Cardiac septum (tissue), 1 donor: Measurements from ENCODE around the gene WDR54. TPM values are rescaled to one million over a fixed set of nuclear protein-coding genes. Genes with fewer than 3 reads are reported as not detected.
"Not testable (repeated sequence)": the region's sequence is repeated elsewhere in the genome, so short reads cannot be mapped to it uniquely, and the experiment has no call there.

ENCODE experiments used
- DNase-seq: peaks from one replicate; pipeline ENCODE4 v3.0.0-alpha.2; 2020; ENCODE audit warnings: low spot score
- intact Hi-C: fragments of 100-400 bp; cut with DNase I; formaldehyde crosslinking; loops from one replicate; pipeline ENCODE4 v1.14.0; 2022
- total RNA-seq: library from RNA; stranded (reverse); fragmentation: NEBNext Ultra II Directional; extraction: Animal tissue kit (Norgen Biotek cat#: 25700); gene quantifications from one replicate; pipeline ENCODE4 v1.2.1, GENCODE V29; 2021
- donor health status: DM: no; HTN: no; CAD: no.

Gene WDR54
- total RNA-seq, 1 donor from 2014 or later, result 2.6 TPM

- intact Hi-C loops, result no loop called here
- peak; percentile 55 for DNase-seq
Measured at GRCh38 chr2:74424995-74425406, 3.5 kb downstream of the WDR54 start.

DNA sequence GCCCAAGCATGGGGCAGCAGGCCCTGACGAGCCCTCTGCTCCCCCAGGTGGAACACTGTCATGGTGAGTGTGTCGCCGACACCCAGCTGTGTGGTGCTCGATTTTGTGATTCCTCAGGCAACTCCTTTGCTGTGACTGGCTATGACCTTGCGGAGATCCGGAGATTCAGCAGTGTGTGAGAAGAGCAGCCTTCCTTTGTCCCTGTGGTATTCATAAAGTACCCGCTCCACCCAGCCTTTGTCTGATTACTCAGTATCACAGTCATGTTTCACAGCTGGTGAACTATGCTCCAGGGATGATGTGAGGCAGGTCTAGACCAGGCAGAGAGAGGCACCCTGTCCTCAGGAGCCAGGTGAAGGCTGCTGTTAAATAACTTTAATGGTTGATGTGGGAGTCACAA, 4.0 kb downstream of the WDR54 start:
- intact Hi-C loops, result no loop called here
- DNase-seq, result peak; percentile 38

- DNase-seq, result no peak
- intact Hi-C loops, result no loop called here
Measured at GRCh38 chr2:74426181-74426758, 4.7 kb downstream of the WDR54 start.

DNA sequence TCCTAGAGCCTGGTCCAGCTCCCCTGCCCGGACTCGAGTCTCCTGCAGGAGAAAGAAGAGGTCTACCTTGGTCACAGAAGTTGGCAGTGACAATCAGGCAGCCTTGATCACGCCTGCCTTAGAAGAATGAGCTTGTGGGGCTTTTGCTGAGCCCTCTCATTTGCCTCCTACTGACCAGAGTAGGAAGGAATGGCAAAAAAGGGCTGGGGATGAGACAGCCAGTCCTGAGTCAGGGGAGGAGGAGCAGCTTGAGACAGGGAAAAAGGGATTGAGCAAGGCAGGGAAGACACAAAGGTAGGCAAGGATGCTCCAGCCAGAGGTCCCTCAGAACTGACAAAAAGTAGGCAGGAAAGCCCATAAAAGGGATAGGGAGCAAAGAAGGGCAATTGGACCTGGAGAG, 6.0 kb downstream of the WDR54 start:
- intact Hi-C loops, result no loop called here

GRCh38 chr2:74428675-74429074, 7.1 kb downstream of the WDR54 start:
- intact Hi-C loops, result no loop called here

More for the DNA sequence above, 6.0 kb downstream of the WDR54 start:
- no peak for DNase-seq

GRCh38 chr2:74429487-74430451, 8.2 kb downstream of the WDR54 start:
- intact Hi-C loops, result no loop called here
- DNase-seq, result no peak

More at GRCh38 chr2:74428675-74429074, 7.1 kb downstream of the WDR54 start:
- no peak for DNase-seq

- intact Hi-C loops, result no loop called here
Measured at GRCh38 chr2:74430502-74430901, 9.0 kb downstream of the WDR54 start.

GRCh38 chr2:74436111-74436805, 14.7 kb downstream of the WDR54 start:
- intact Hi-C loops, result no loop called here
- no peak for DNase-seq

More at GRCh38 chr2:74430502-74430901, 9.0 kb downstream of the WDR54 start:
- no peak for DNase-seq

- intact Hi-C loops, result no loop called here
Measured at GRCh38 chr2:74436848-74437695, 15.5 kb downstream of the WDR54 start.

GRCh38 chr2:74438248-74438647, 16.7 kb downstream of the WDR54 start:
- no peak for DNase-seq
- intact Hi-C loops, result no loop called here

More at GRCh38 chr2:74436848-74437695, 15.5 kb downstream of the WDR54 start:
- no peak for DNase-seq

DNA sequence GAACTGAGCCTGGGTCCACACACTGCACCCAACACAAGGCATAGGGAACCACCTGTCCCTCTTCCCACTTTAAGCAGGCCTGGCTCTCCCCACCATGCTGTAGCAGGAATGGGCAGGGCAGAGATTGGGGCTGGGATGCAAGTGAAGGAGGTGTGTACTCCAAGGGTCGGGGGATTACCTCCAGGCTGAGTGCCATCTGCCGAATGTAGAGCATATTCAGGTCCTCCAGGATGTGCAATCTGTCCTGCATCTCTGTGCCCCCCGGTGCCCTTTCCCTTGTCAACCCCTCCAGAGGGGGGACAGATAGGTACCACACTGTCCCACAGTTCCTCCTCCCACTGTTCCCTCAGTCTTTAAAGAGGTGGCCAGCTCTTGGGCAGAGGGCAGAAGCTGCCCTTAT, 17.8 kb downstream of the WDR54 start:
- intact Hi-C loops, result no loop called here
- DNase-seq, result no peak

DNA sequence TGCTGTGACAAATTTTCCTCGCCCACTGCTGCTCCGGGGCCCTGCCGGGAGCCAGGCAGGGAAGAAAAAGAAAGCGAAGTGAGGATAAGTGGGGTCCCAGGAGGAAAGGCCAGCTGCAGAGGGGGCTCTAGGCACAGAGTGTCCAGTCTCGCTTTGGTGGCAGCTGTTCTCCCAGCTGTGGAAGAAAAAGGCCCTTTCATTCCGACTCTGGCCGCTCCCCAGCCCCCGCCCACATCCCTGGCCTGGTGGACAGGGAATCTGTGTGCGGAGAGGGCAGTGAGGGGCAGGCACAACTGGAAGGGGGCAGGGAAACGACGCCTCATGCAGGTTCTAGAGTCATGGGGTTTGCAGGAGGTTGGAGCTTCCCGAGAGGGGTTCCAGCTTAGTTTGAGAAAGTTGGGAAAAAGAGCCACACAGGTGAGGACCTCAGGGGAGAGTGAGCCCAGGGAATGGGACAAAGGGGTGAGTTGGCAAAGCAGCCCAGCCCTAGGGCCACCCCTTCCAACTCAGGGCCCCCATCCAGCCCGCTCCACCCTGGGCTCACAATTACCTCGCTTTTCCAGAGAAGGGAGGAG, 18.4 kb downstream of the WDR54 start:
- DNase-seq, result peak; percentile 84
- intact Hi-C loops, result no loop called here

GRCh38 chr2:74440378-74441169, 19.0 kb downstream of the WDR54 start:
- DNase-seq, result peak; percentile 94
- intact Hi-C loops, result no loop called here

DNA sequence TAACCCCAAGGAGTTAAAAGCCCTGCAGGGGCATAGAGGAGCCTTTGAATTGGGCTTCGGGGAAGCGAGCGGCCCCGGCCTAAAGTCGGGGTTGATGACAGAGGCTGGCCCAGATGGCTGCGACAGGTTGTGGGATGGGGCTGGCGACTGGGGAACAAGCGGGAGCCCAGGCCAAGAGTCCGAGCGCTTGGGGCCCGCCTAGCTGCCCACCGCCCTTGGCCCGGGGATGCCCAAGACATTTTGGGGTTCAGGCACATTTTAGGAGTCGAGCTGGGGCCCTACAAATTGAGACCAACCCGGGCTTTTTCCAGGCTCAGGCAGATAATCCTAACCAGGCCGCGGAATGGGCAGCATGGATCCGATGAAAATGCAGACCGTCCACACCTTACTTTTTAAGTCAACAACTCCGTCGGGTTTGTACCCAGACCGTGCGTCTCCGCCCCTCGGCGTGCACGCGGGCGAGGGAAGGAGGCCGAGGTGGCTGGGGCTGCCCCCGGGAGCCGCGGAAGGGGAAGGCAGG, 19.7 kb downstream of the WDR54 start:
- intact Hi-C loops, result no loop called here
- DNase-seq, result no peak

DNA sequence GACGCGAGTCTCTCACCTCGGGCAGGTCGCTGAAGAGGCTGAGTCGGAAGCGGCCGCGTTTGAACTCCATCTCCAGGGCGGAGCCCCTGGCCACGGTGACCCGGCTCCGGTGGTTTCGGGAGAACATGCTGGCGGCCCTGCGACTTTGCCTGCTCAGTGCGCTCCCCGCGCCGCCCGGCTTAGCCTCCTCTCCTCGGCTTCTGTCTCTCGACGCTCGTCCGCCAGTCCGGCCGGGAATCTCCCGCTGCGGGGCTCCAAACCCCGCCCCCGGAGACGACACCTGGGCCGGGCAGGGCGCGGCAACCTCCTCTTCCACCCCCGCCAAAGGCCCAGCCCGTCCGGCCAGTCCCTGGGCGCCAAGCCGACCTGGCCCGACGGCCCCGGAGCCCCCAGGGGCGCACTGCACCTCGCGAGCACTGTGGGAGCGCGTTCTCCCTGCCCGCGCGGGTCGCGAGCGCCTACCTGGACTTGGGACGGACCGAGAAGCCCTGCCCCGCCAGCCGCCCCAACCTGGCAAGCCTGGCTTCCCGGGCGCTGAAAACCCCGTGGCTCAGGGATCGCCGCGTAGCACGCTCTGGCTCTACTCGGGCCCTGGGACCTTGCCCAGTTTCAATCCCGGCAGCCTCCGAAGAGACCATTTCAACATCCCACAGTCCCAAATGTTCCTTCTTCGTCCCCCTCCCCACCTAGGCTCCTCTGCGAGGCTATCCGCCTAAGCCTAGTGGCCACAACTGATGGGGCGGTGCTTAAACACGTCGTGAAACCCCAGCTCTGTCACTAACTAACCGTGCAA, 20.4 kb downstream of the WDR54 start, which contains the start of gene RTKN:
Gene RTKN (minus strand): TSS at position 248 of the 793 bp plus-strand sequence. CDS start 121 bp downstream, at position 127.
- intact Hi-C loops, result no loop called here
- DNase-seq, result no peak

GRCh38 chr2:74442483-74443297, 21.2 kb downstream of the WDR54 start:
- intact Hi-C loops, DNase-seq: not testable (repeated sequence)
